ENCODE results near the gene TIGD3. TPM values are rescaled to one million over a fixed set of nuclear protein-coding genes. Genes with fewer than 3 reads are reported as not detected.
A peak's percentile ranks its signal among the peaks of the same experiment; 100 is the strongest.

Gene TIGD3
- total RNA-seq, 1 donor from 2014 or later = 0.18 TPM

- Histone ChIP-seq H3K36me3 (peaks cover 30% of the 10 kb centered on the region), H3K4me1 (peaks cover 82% of the 10 kb centered on the region), H3K9me3 (no peaks in the 10 kb centered on the region), H3K4me3 (no peak overlapping the region), H3K27me3 (ENCODE audit: low read depth) (no peaks in the 10 kb centered on the region), H3K27ac (peak overlapping the region; percentile 80)
- intact Hi-C loops (cut with DNase I) = no loop called here
- DNase-seq = no peak
- no peak for ATAC-seq
- TF ChIP-seq CTCF (IDR thresholded peaks at IDR 0.05) = no peak
These were observed 34.2 kb downstream of the TIGD3 start for GRCh38 chr11:65388731-65389130.

GRCh38 chr11:65389294-65389980 is 34.9 kb downstream of the TIGD3 start:
- no peak for DNase-seq
- Histone ChIP-seq H3K9me3 (no peaks in the 10 kb centered on the region), H3K27ac (peak overlapping the region; percentile 80), H3K4me1 (peaks cover 75% of the 10 kb centered on the region), H3K27me3 (ENCODE audit: low read depth) (no peaks in the 10 kb centered on the region), H3K36me3 (peaks cover 37% of the 10 kb centered on the region), H3K4me3 (peak overlapping the region; percentile 37)
- no peak for TF ChIP-seq CTCF (IDR thresholded peaks at IDR 0.05)
- no peak for ATAC-seq
- intact Hi-C loops (cut with DNase I) = no loop called here

GRCh38 chr11:65390099-65390941 is 35.8 kb downstream of the TIGD3 start:
- H3K27me3 ChIP-seq (ENCODE audit: low read depth) = no peaks in the 10 kb centered on the region
- H3K4me1 ChIP-seq = peaks cover 66% of the 10 kb centered on the region
- no peak for TF ChIP-seq CTCF (IDR thresholded peaks at IDR 0.05)
- intact Hi-C loops (cut with DNase I) = no loop called here
- ATAC-seq = no peak
- H3K4me3 ChIP-seq = peak overlapping the region; percentile 37
- peak overlapping the region; percentile 80 for H3K27ac ChIP-seq
- H3K9me3 ChIP-seq = no peaks in the 10 kb centered on the region
- H3K36me3 ChIP-seq = peaks cover 46% of the 10 kb centered on the region
- no peak for DNase-seq

GRCh38 chr11:65390996-65391395 is 36.4 kb downstream of the TIGD3 start:
- no peak for TF ChIP-seq CTCF (IDR thresholded peaks at IDR 0.05)
- no peaks in the 10 kb centered on the region for H3K27me3 ChIP-seq (ENCODE audit: low read depth)
- intact Hi-C loops (cut with DNase I) = no loop called here
- H3K36me3 ChIP-seq = peaks cover 52% of the 10 kb centered on the region
- no peaks in the 10 kb centered on the region for H3K9me3 ChIP-seq
- peak overlapping the region; percentile 80 for H3K27ac ChIP-seq
- H3K4me1 ChIP-seq = peaks cover 59% of the 10 kb centered on the region
- DNase-seq (no peak), ATAC-seq (no peak)
- H3K4me3 ChIP-seq = peak overlapping the region; percentile 37

GRCh38 chr11:65392186-65392829 is 37.8 kb downstream of the TIGD3 start:
- peaks cover 52% of the 10 kb centered on the region for H3K4me1 ChIP-seq
- peak overlapping the region; percentile 80 for H3K27ac ChIP-seq
- H3K36me3 ChIP-seq = peaks cover 63% of the 10 kb centered on the region
- ATAC-seq (no peak), DNase-seq (no peak)
- H3K4me3 ChIP-seq = no peak overlapping the region
- H3K27me3 ChIP-seq (ENCODE audit: low read depth) = no peaks in the 10 kb centered on the region
- intact Hi-C loops (cut with DNase I) = no loop called here
- no peak for TF ChIP-seq CTCF (IDR thresholded peaks at IDR 0.05)
- no peaks in the 10 kb centered on the region for H3K9me3 ChIP-seq
